HFF-Myc (cell line): Measurements from ENCODE around the gene HOXA3.

Source experiments
- DNase-seq: peaks from one replicate; pipeline ENCODE4 v3.0.0-alpha.2; 2011; ENCODE audit warnings: low read depth; ENCODE audit errors: extremely low read depth
- H3K4me3 ChIP-seq: replicated peaks from 2 replicates; pipeline ENCODE4 v1.5.1; 2011; ENCODE audit warnings: low read depth, mild to moderate bottlenecking, control low read depth, low read length
- CTCF ChIP-seq: IDR thresholded peaks from 2 replicates; pipeline ENCODE4 v1.5.1; 2012; ENCODE audit warnings: mild to moderate bottlenecking, low read depth, low read length, control low read depth; ENCODE audit errors: missing control alignments

HOXA3 gene

GRCh38 chr7:27107391-27108381, 44.7 kb downstream of the HOXA3 start:
- H3K4me3 ChIP-seq = no peak overlapping the region
- no peak for TF ChIP-seq CTCF
- no peak for DNase-seq

GRCh38 chr7:27106901-27107240, 45.5 kb downstream of the HOXA3 start:
- TF ChIP-seq CTCF = no peak
- no peak for DNase-seq
- no peak overlapping the region for H3K4me3 ChIP-seq

GRCh38 chr7:27106181-27106900, 46.0 kb downstream of the HOXA3 start:
- TF ChIP-seq CTCF = no peak
- DNase-seq = no peak
- H3K4me3 ChIP-seq = no peak overlapping the region

- DNase-seq = no peak
- no peak overlapping the region for H3K4me3 ChIP-seq
- no peak for TF ChIP-seq CTCF
Measured at GRCh38 chr7:27105301-27106031, 46.9 kb downstream of the HOXA3 start.

- TF ChIP-seq CTCF = no peak
- no peak overlapping the region for H3K4me3 ChIP-seq
Measured at GRCh38 chr7:27104341-27105058, 47.9 kb downstream of the HOXA3 start.

More at GRCh38 chr7:27104341-27105058, 47.9 kb downstream of the HOXA3 start:
- DNase-seq = no peak
